Activated CD8-positive, alpha-beta memory T cell treated with anti-CD3 and anti-CD28 coated beads for 1 hour (primary cell): ENCODE results near the gene UNCX.
"Not testable (repeated sequence)": the region's sequence is repeated elsewhere in the genome, so short reads cannot be mapped to it uniquely, and the experiment has no call there.

Experiments
- DNase-seq, 2 donors: peaks; one replicate each; pipeline ENCODE4 v3.0.0-alpha.2; 2020; ENCODE audit warnings: low read depth in 1 of 2; ENCODE audit errors: extremely low read depth in 1 of 2

Gene UNCX

GRCh38 chr7:1274121-1274875 lies 41.6 kb downstream of the UNCX start:
- DNase-seq, result no peak

- DNase-seq, result no peak
Measured at GRCh38 chr7:1274876-1275375, 42.3 kb downstream of the UNCX start.

- DNase-seq, result no peak
Measured at GRCh38 chr7:1275451-1276381, 43.0 kb downstream of the UNCX start.

- DNase-seq, result no peak
Measured at GRCh38 chr7:1276626-1277175, 44.0 kb downstream of the UNCX start.

- DNase-seq, result no peak
Measured at GRCh38 chr7:1278543-1278942, 45.9 kb downstream of the UNCX start.

- DNase-seq, result no peak
Measured at GRCh38 chr7:1279041-1279440, 46.4 kb downstream of the UNCX start.

- DNase-seq, result not testable (repeated sequence)
Measured at GRCh38 chr7:1279895-1280294, 47.2 kb downstream of the UNCX start.

- no peak for DNase-seq
Measured at GRCh38 chr7:1281068-1281467, 48.4 kb downstream of the UNCX start.

GRCh38 chr7:1282679-1283078 lies 50.0 kb downstream of the UNCX start:
- no peak for DNase-seq

GRCh38 chr7:1283337-1283736 lies 50.7 kb downstream of the UNCX start:
- DNase-seq, result no peak

- no peak for DNase-seq
Measured at GRCh38 chr7:1283941-1284742, 51.5 kb downstream of the UNCX start.

GRCh38 chr7:1284743-1285458 lies 52.2 kb downstream of the UNCX start:
- DNase-seq, result no peak

- no peak for DNase-seq
Measured at GRCh38 chr7:1285556-1286301, 53.1 kb downstream of the UNCX start.
